ENCODE data around the gene STEAP2.

DNA sequence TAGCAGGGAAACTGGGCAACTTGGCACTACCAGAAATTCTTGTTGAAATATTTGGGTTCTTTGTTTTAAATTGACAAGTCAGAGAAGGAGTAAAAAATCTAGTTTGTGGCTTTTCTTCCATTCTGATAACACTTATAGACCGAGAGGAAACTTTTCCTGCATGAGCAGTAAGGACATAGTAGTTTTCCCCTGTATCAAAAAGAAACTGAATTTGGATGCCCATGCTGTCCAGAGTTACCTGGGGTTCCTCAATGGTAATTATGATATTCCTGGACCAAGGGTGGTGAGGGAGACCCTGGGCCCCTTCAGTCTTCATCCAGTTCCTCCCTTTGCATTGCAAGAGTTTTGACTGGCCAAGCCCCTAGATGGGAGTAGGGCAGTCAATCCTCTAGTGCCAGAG, 19.9 kb upstream of the STEAP2 start:
- TF ChIP-seq, protein P1, sequence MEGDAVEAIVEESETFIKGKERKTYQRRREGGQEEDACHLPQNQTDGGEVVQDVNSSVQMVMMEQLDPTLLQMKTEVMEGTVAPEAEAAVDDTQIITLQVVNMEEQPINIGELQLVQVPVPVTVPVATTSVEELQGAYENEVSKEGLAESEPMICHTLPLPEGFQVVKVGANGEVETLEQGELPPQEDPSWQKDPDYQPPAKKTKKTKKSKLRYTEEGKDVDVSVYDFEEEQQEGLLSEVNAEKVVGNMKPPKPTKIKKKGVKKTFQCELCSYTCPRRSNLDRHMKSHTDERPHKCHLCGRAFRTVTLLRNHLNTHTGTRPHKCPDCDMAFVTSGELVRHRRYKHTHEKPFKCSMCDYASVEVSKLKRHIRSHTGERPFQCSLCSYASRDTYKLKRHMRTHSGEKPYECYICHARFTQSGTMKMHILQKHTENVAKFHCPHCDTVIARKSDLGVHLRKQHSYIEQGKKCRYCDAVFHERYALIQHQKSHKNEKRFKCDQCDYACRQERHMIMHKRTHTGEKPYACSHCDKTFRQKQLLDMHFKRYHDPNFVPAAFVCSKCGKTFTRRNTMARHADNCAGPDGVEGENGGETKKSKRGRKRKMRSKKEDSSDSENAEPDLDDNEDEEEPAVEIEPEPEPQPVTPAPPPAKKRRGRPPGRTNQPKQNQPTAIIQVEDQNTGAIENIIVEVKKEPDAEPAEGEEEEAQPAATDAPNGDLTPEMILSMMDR (IDR thresholded peaks at IDR 0.05): no peak
- TF ChIP-seq POLR2A (IDR thresholded peaks at IDR 0.05): no peak
